ENCODE measurements around the gene SMARCC2.

The SMARCC2 gene

GRCh38 chr12:56213878-56214277, 24.6 kb upstream of the SMARCC2 start:
- DNase-seq (ENCODE audit: low spot score) = no peak
- TF ChIP-seq, protein P1, sequence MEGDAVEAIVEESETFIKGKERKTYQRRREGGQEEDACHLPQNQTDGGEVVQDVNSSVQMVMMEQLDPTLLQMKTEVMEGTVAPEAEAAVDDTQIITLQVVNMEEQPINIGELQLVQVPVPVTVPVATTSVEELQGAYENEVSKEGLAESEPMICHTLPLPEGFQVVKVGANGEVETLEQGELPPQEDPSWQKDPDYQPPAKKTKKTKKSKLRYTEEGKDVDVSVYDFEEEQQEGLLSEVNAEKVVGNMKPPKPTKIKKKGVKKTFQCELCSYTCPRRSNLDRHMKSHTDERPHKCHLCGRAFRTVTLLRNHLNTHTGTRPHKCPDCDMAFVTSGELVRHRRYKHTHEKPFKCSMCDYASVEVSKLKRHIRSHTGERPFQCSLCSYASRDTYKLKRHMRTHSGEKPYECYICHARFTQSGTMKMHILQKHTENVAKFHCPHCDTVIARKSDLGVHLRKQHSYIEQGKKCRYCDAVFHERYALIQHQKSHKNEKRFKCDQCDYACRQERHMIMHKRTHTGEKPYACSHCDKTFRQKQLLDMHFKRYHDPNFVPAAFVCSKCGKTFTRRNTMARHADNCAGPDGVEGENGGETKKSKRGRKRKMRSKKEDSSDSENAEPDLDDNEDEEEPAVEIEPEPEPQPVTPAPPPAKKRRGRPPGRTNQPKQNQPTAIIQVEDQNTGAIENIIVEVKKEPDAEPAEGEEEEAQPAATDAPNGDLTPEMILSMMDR (IDR thresholded peaks at IDR 0.05; ENCODE audit: borderline replicate concordance, control extremely low read depth, extremely low read depth, insufficient read depth, missing control alignments) = no peak
- in situ Hi-C loops (cut with MboI; ENCODE audit: low sequenced_read_pairs, unreplicated experiment) = loop anchor here (25.0 kb wide), 1 partner anchor 248 kb away; the partner anchor contains the start of genes MIP and SPRYD4

DNA sequence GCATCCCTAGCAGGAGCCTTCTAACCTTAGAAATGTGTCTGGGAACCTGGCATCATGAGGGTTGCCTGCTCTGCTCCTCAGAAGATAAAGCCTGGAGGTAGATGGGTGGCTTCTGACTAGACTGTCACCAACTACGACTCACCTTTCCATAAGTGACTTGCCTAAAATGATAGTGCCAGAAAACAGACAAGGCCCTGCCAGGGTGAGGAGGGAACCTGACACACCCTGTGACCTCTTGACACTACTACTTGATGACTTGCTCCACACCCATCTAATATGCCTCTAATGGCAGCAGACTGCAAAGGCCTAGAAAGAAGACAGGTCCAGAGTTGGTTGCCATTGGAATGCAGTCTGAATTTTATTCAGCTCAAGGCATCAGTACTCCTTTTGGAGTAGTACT, 23.1 kb upstream of the SMARCC2 start:
- DNase-seq (ENCODE audit: low spot score) = no peak
- TF ChIP-seq, protein P1 (IDR thresholded peaks at IDR 0.05; ENCODE audit: borderline replicate concordance, control extremely low read depth, extremely low read depth, insufficient read depth, missing control alignments) = no peak
- in situ Hi-C loops (cut with MboI; ENCODE audit: low sequenced_read_pairs, unreplicated experiment) = loop anchor here (25.0 kb wide), 1 partner anchor 250 kb away; the partner anchor contains the start of genes MIP and SPRYD4

DNA sequence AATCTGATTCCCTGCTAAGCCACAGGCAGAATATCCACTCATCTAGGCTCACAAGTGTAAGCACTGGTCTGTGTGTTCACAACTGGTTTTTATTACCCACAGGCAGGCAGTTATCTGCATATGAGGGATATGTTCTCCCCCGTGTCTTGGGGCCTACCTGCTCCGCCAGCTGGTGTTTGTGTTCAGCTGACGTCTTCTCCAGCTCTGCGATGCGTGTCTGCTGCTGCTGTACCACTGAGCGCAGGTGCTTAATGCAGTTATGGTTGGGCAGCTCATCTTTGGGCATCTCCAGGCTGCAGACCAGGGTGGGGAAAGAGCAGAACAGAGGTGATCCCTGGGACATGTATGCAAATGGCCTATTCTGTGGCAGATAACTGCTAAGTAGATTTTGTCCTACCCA, 18.7 kb upstream of the SMARCC2 start:
- in situ Hi-C loops (cut with MboI; ENCODE audit: low sequenced_read_pairs, unreplicated experiment) = loop anchor here (25.0 kb wide), 1 partner anchor 254 kb away; the partner anchor contains the start of genes MIP and SPRYD4
- DNase-seq (ENCODE audit: low spot score) = no peak
- TF ChIP-seq, protein P1 (IDR thresholded peaks at IDR 0.05; ENCODE audit: borderline replicate concordance, control extremely low read depth, extremely low read depth, insufficient read depth, missing control alignments) = no peak

DNA sequence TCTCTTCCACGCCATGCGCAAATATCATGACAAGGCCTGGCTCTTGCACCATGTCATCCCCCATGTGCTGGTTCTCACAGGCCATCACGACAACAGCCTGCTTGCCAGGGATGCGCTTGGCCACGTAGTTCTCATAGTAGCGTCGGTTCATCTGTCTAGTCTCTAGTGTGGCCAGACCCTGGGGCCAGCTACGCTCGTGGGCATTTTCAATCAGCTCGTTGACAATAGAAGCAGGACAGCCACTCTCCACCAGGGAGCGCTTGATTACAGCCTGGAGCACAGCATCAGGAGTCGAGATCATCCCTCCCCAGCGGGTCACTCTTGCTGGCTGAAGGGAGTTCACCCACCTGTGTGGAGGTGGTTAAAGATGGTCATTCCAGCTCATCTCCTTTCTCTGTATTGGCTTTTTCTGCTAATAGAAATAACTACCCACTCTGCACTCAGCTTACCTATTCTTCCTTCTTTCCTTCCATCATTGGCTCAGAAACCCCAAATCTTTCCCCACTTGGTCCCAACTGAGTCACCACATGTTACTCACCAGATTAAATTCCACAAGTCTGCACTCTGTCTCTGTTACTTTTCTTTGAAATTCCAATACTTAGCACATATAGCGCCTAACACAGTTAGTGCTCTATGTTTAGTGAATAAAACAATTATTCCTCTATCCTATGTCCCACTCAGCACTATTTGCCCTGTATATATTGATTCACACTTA, 17.3 kb upstream of the SMARCC2 start:
- TF ChIP-seq, protein P1 (IDR thresholded peaks at IDR 0.05; ENCODE audit: borderline replicate concordance, control extremely low read depth, extremely low read depth, insufficient read depth, missing control alignments) = peak; percentile 56
- peak; percentile 58 for DNase-seq (ENCODE audit: low spot score)
- in situ Hi-C loops (cut with MboI; ENCODE audit: low sequenced_read_pairs, unreplicated experiment) = loop anchor here (25.0 kb wide), 1 partner anchor 256 kb away; the partner anchor contains the start of genes MIP and SPRYD4

GRCh38 chr12:56205445-56205844, 16.2 kb upstream of the SMARCC2 start:
- no peak for DNase-seq (ENCODE audit: low spot score)
- TF ChIP-seq, protein P1 (IDR thresholded peaks at IDR 0.05; ENCODE audit: borderline replicate concordance, control extremely low read depth, extremely low read depth, insufficient read depth, missing control alignments) = no peak
- in situ Hi-C loops (cut with MboI; ENCODE audit: low sequenced_read_pairs, unreplicated experiment) = loop anchor here (25.0 kb wide), 1 partner anchor 257 kb away; the partner anchor contains the start of genes MIP and SPRYD4

GRCh38 chr12:56204275-56204674, 15.0 kb upstream of the SMARCC2 start:
- DNase-seq (ENCODE audit: low spot score) = no peak
- in situ Hi-C loops (cut with MboI; ENCODE audit: low sequenced_read_pairs, unreplicated experiment) = loop anchor here (25.0 kb wide), 1 partner anchor 258 kb away; the partner anchor contains the start of genes MIP and SPRYD4
- TF ChIP-seq, protein P1 (IDR thresholded peaks at IDR 0.05; ENCODE audit: borderline replicate concordance, control extremely low read depth, extremely low read depth, insufficient read depth, missing control alignments) = no peak
